ENCODE data around the gene SV2B. TPM values are rescaled to one million over a fixed set of nuclear protein-coding genes. Genes with fewer than 3 reads are reported as not detected.

SV2B gene
- total and polyA plus RNA-seq, 2 experiments from 2014 or later: 0.06 to 0.76 TPM

DNA sequence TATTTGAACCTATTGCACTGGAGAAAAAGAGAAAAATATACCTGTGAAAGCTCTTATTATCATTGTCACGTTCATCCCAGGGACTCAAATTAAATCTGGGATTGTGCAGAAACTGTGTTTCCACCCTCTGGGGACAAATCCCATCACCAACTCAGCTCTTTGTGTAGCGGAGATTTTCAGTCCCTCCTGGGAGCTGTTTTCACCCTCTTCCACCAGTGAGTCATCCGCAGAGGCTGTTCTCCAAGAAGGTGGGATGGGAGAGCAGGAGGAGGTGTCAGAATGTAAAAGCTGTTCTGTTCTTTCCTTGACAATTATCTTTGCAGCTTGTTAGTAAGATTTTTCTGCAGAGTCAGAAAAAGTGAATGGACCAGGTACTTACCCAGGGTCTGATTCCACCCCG is 28.0 kb downstream of the SV2B start (continued):
- no peak for TF ChIP-seq EZH2 (IDR thresholded peaks at IDR 0.05; ENCODE audit: low read depth, unreplicated experiment)

DNA sequence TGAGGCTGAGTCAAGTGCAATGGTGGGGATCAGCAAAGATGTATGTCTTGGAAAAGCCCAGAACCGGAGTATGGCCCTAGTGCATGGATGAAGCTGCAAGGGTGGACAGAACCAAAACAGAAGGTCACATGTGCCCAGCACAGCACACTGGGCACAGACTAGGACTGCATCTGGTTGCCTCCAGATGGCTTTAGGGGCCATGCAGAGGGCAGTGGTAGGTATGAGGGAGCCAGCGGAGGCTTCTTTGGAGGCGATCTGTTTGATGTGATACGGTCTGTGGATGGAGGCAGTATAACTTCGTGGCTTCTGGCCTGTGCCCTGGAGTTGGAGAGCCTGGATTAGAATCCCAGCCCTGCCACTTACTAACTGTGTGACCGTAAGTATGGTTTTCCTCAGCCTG is 29.4 kb downstream of the SV2B start:
- H3K27me3 Mint-ChIP-seq (ENCODE audit: insufficient read depth, low read depth, poor library complexity): peaks cover 2% of the 10 kb centered on the region
- no peak overlapping the region for H3K4me3 ChIP-seq
- ATAC-seq (no peak), DNase-seq (ENCODE audit: low spot score) (no peak)
- H2AFZ ChIP-seq: no peak overlapping the region
- H3K79me2 ChIP-seq (replicated peaks; ENCODE audit: insufficient read depth): no peaks in the 10 kb centered on the region
- no peak overlapping the region for H3K4me3 Mint-ChIP-seq
- H3K27ac ChIP-seq (ENCODE audit: low read depth): no peak overlapping the region
- H3K36me3 Mint-ChIP-seq (ENCODE audit: low read depth): no peaks in the 10 kb centered on the region
- peaks cover 4% of the 10 kb centered on the region; the same call in 1 of the 2 replicates for H3K9me2 ChIP-seq (ENCODE audit: insufficient read depth)
- H3K9me3 Mint-ChIP-seq: no peaks in the 10 kb centered on the region
- H3K4me2 ChIP-seq: no peak overlapping the region
- H3K27ac Mint-ChIP-seq: no peak overlapping the region
- H3K4me1 Mint-ChIP-seq: peaks cover 6% of the 10 kb centered on the region
- H4K20me1 ChIP-seq (replicated peaks; ENCODE audit: insufficient read depth): no peaks in the 10 kb centered on the region
- TF ChIP-seq ETS1 (IDR thresholded peaks at IDR 0.05): no peak
- no peaks in the 10 kb centered on the region for H3K27me3 ChIP-seq (ENCODE audit: insufficient read depth)
- no peaks in the 10 kb centered on the region for H3K36me3 ChIP-seq (ENCODE audit: insufficient read depth)
- no peaks in the 10 kb centered on the region for H3F3A ChIP-seq (replicated peaks; ENCODE audit: low read depth)
- peaks cover 16% of the 10 kb centered on the region for H3K4me1 ChIP-seq (ENCODE audit: insufficient read depth)

DNA sequence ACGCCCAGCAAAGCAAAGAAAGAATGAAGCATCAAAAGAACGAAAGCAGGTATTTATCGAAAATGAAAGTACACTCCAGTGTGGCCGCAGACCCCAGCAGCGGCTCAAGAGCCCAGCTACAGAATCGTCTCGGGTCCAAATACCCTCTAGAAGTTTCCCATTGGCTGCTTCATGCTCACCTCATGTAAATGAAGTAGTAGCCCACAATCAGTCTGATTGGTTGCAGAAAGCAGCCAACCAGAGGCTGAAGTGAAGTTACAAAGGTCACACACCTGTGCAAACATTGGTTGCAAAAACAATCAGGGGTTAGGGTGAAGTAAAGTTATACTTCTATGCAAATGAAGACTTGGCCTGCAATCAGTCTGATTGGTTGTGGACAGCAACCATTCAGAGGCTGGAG is 32.0 kb downstream of the SV2B start:
- H3K9me2 ChIP-seq (ENCODE audit: insufficient read depth): peaks cover 4% of the 10 kb centered on the region; the same call in 1 of the 2 replicates
- no peak overlapping the region for H3K4me2 ChIP-seq
- DNase-seq (ENCODE audit: low spot score): no peak
- TF ChIP-seq ZNF331 (CRISPR knock-in tag; IDR thresholded peaks at IDR 0.05; ENCODE audit: low read depth) (no peak), REST (IDR thresholded peaks at IDR 0.05; ENCODE audit: unreplicated experiment) (no peak), ZNF114 (CRISPR knock-in tag; IDR thresholded peaks at IDR 0.05) (no peak), JUNB (IDR thresholded peaks at IDR 0.05; ENCODE audit: unreplicated experiment) (no peak), CREB1 (CRISPR knock-in tag; IDR thresholded peaks at IDR 0.05; ENCODE audit: low read depth) (no peak), STAT1 (IDR thresholded peaks at IDR 0.05; ENCODE audit: unreplicated experiment) (no peak)
- TF ChIP-seq, protein P1, sequence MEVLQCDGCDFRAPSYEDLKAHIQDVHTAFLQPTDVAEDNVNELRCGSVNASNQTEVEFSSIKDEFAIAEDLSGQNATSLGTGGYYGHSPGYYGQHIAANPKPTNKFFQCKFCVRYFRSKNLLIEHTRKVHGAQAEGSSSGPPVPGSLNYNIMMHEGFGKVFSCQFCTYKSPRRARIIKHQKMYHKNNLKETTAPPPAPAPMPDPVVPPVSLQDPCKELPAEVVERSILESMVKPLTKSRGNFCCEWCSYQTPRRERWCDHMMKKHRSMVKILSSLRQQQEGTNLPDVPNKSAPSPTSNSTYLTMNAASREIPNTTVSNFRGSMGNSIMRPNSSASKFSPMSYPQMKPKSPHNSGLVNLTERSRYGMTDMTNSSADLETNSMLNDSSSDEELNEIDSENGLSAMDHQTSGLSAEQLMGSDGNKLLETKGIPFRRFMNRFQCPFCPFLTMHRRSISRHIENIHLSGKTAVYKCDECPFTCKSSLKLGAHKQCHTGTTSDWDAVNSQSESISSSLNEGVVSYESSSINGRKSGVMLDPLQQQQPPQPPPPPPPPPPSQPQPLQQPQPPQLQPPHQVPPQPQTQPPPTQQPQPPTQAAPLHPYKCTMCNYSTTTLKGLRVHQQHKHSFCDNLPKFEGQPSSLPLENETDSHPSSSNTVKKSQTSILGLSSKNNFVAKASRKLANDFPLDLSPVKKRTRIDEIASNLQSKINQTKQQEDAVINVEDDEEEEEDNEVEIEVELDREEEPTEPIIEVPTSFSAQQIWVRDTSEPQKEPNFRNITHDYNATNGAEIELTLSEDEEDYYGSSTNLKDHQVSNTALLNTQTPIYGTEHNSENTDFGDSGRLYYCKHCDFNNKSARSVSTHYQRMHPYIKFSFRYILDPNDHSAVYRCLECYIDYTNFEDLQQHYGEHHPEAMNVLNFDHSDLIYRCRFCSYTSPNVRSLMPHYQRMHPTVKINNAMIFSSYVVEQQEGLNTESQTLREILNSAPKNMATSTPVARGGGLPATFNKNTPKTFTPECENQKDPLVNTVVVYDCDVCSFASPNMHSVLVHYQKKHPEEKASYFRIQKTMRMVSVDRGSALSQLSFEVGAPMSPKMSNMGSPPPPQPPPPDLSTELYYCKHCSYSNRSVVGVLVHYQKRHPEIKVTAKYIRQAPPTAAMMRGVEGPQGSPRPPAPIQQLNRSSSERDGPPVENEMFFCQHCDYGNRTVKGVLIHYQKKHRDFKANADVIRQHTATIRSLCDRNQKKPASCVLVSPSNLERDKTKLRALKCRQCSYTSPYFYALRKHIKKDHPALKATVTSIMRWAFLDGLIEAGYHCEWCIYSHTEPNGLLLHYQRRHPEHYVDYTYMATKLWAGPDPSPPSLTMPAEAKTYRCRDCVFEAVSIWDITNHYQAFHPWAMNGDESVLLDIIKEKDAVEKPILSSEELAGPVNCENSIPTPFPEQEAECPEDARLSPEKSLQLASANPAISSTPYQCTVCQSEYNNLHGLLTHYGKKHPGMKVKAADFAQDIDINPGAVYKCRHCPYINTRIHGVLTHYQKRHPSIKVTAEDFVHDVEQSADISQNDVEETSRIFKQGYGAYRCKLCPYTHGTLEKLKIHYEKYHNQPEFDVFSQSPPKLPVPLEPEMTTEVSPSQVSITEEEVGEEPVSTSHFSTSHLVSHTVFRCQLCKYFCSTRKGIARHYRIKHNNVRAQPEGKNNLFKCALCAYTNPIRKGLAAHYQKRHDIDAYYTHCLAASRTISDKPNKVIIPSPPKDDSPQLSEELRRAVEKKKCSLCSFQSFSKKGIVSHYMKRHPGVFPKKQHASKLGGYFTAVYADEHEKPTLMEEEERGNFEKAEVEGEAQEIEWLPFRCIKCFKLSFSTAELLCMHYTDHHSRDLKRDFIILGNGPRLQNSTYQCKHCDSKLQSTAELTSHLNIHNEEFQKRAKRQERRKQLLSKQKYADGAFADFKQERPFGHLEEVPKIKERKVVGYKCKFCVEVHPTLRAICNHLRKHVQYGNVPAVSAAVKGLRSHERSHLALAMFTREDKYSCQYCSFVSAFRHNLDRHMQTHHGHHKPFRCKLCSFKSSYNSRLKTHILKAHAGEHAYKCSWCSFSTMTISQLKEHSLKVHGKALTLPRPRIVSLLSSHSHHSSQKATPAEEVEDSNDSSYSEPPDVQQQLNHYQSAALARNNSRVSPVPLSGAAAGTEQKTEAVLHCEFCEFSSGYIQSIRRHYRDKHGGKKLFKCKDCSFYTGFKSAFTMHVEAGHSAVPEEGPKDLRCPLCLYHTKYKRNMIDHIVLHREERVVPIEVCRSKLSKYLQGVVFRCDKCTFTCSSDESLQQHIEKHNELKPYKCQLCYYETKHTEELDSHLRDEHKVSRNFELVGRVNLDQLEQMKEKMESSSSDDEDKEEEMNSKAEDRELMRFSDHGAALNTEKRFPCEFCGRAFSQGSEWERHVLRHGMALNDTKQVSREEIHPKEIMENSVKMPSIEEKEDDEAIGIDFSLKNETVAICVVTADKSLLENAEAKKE (CRISPR knock-in tag; IDR thresholded peaks at IDR 0.05): no peak

More for the DNA sequence above, 32.0 kb downstream of the SV2B start:
- H3K4me3 ChIP-seq: no peak overlapping the region
- H2AFZ ChIP-seq: 0 out of 2 replicates have a peak overlapping the region, but pooled peaks have one; percentile 23
- no peaks in the 10 kb centered on the region for H3K79me2 ChIP-seq (replicated peaks; ENCODE audit: insufficient read depth)
- no peaks in the 10 kb centered on the region for H3K27me3 ChIP-seq (ENCODE audit: insufficient read depth)
- Mint-ChIP-seq H3K27me3 (ENCODE audit: insufficient read depth, low read depth, poor library complexity) (peaks cover 2% of the 10 kb centered on the region), H3K9me3 (no peaks in the 10 kb centered on the region), H3K27ac (no peak overlapping the region), H3K36me3 (ENCODE audit: low read depth) (no peaks in the 10 kb centered on the region), H3K4me1 (peaks cover 4% of the 10 kb centered on the region; the same call in 1 of the 3 replicates), H3K4me3 (no peak overlapping the region)
- no peak for ATAC-seq
- H3K27ac ChIP-seq (ENCODE audit: low read depth): no peak overlapping the region
- H3F3A ChIP-seq (replicated peaks; ENCODE audit: low read depth): no peaks in the 10 kb centered on the region
- H3K36me3 ChIP-seq (ENCODE audit: insufficient read depth): no peaks in the 10 kb centered on the region
- peaks cover 13% of the 10 kb centered on the region for H3K4me1 ChIP-seq (ENCODE audit: insufficient read depth)
- no peaks in the 10 kb centered on the region for H4K20me1 ChIP-seq (replicated peaks; ENCODE audit: insufficient read depth)
